GM12878 (cell line): ENCODE measurements around the gene GLUD1. TPM values are rescaled to one million over a fixed set of nuclear protein-coding genes. Genes with fewer than 3 reads are reported as not detected.
"Not testable (repeated sequence)": the region's sequence is repeated elsewhere in the genome, so short reads cannot be mapped to it uniquely, and the experiment has no call there.

Experiments
- ATAC-seq: fragments of 200-7000 bp; cut with Tn5 transposase; 3 replicates; pipeline ENCODE4 v1.9.1; 2020; ENCODE audit warnings: mild to moderate bottlenecking, moderate library complexity
- BruUV-seq: library from RNA; stranded (reverse); fragments of 400-500 nt; replicated peaks from 2 replicates; lab custom pipeline; 2021; lab: Mats Ljungman, UMichigan
- CTCF ChIA-PET: fragments of 300-600 bp; sonication (Branson Sonifier 250); formaldehyde crosslinking; extraction: SDS; loops from one replicate; lab custom pipeline; 2021; ENCODE audit warnings: inconsistent platforms; lab: Yijun Ruan, JAX
- POLR2A ChIA-PET: fragments of 350-600 bp; formaldehyde crosslinking; extraction: SDS; loops from one replicate; lab custom pipeline; 2021; ENCODE audit warnings: inconsistent platforms; lab: Charles Lee
- RAD21 ChIA-PET: fragments of 300-600 bp; sonication (Branson Sonifier 250); formaldehyde crosslinking; loops from one replicate; lab custom pipeline; 2023; ENCODE audit warnings: antibody characterized with exemption; ENCODE audit not compliant: unreplicated experiment; lab: Charles Lee
- SMC1A ChIA-PET: fragments of 300-600 bp; sonication (Branson Sonifier 250); formaldehyde crosslinking; loops from one replicate; lab custom pipeline; 2023; ENCODE audit not compliant: unreplicated experiment, uncharacterized antibody; lab: Charles Lee
- DNase-seq: peaks from one replicate; pipeline ENCODE4 v3.0.0-alpha.2; 2011; ENCODE audit warnings: low read depth, low spot score
- FAIRE-seq: peaks from 3 replicates; lab custom pipeline; 2011; peaks lifted over from hg19 to GRCh38; lab: Jason Lieb, UNC
- H2AFZ ChIP-seq: 2 replicates; pipeline ENCODE4 v1.6.0; 2011; ENCODE audit warnings: low read depth, low read length, control low read depth; ENCODE audit not compliant: control insufficient read depth
- H3K27ac ChIP-seq: 2 replicates; pipeline ENCODE4 v1.5.1; 2011; ENCODE audit warnings: control low read depth; ENCODE audit not compliant: control insufficient read depth, insufficient read depth
- H3K27me3 ChIP-seq, 2 experiments: replicated peaks in 1 of 2; 2 replicates each; pipeline versions ENCODE4 v1.6.0 to v1.6.1; 2011; ENCODE audit warnings: low read length in 1 of 2; ENCODE audit not compliant: control insufficient read depth in 2 of 2, insufficient read depth in 2 of 2
- H3K36me3 ChIP-seq, 2 experiments: 2 replicates each; pipeline ENCODE4 v1.5.1; 2011; ENCODE audit warnings: low read length in 1 of 2; ENCODE audit not compliant: control insufficient read depth in 2 of 2, insufficient read depth in 2 of 2
- H3K4me1 ChIP-seq: 2 replicates; pipeline ENCODE4 v1.6.1; 2011; ENCODE audit warnings: mild to moderate bottlenecking, low read length, moderate library complexity, mixed read lengths; ENCODE audit not compliant: control insufficient read depth, insufficient read depth
- H3K4me2 ChIP-seq: 2 replicates; pipeline ENCODE4 v1.6.0; 2011; ENCODE audit warnings: control low read depth; ENCODE audit not compliant: control insufficient read depth, insufficient read depth
- H3K4me3 ChIP-seq: fragments of 200-600 bp; sonication (generic); 2 replicates; pipeline ENCODE4 v1.5.1; 2016
- H3K79me2 ChIP-seq: 2 replicates; pipeline ENCODE4 v1.6.0; 2011; ENCODE audit warnings: low read length; ENCODE audit not compliant: control insufficient read depth, insufficient read depth
- H3K9ac ChIP-seq: 2 replicates; pipeline ENCODE4 v1.8.0; 2011; ENCODE audit warnings: low read length, control low read depth, mixed read lengths; ENCODE audit not compliant: control insufficient read depth, insufficient read depth
- H3K9me3 ChIP-seq: replicated peaks from 3 replicates; pipeline ENCODE4 v1.5.1; 2011; ENCODE audit warnings: mild to moderate bottlenecking, low read length; ENCODE audit not compliant: control insufficient read depth, insufficient read depth
- H4K20me1 ChIP-seq: 2 replicates; pipeline ENCODE4 v1.6.0; 2011; ENCODE audit not compliant: control insufficient read depth, insufficient read depth
- WGBS: methylation state at CpG from one replicate; pipeline ENCODE4 v1.1.6; 2016; ENCODE audit warnings: low lambda C conversion rate; ENCODE audit not compliant: insufficient replicate concordance, insufficient coverage; ENCODE audit errors: missing lambda C conversion rate; 5-methylcytosine and 5-hydroxymethylcytosine counted together
- in situ Hi-C: fragments of 300-500 bp; cut with MboI; formaldehyde crosslinking; loops from 9 replicates; pipeline ENCODE4 v1.14.3; 2018; ENCODE audit warnings: mixed read lengths
- intact Hi-C: fragments of 100-400 bp; cut with micrococcal nuclease; formaldehyde crosslinking; loops from one replicate; pipeline ENCODE4 v1.14.2; 2022; ENCODE audit not compliant: unreplicated experiment
- polyA plus RNA-seq, 11 experiments: library from polyadenylated mRNA; depleted of rRNA in 4 of 11; unstranded in 6 of 11; stranded (reverse) in 5 of 11; fragments of >200 nt; fragmentation: Nextera tagmentation in 4 of 11; fragmentation: Illumina TruSeq in 1 of 11; extraction: Ambion mirVana in 4 of 11; extraction: Trizol in 1 of 11; gene quantifications; 1 replicate in 1 of 11; 2 replicates in 10 of 11; pipeline versions ENCODE4 v1.2.1 to v1.2.3, GENCODE V29; 2011 to 2016; ENCODE audit warnings: inconsistent platforms in 2 of 11, missing spikeins in 2 of 11, low read depth in 1 of 11
- total RNA-seq, 4 experiments: library from RNA; depleted of rRNA in 3 of 4; stranded (reverse); fragments of >200 nt in 3 of 4; fragmentation: Illumina TruSeq in 1 of 4; extraction: Trizol in 1 of 4; gene quantifications; 2 replicates each; pipeline versions ENCODE4 v1.2.1 to v1.2.3, GENCODE V29; 2013 to 2021

Gene GLUD1
- total and polyA plus RNA-seq, 10 of the 15 experiments (the other 5 are each of a cell fraction or from before 2014, with no cell fraction given) = 26.1 to 109 (median 81.4) TPM

- intact Hi-C loops = not testable (repeated sequence)
These were observed 87.0 kb downstream of the GLUD1 start for GRCh38 chr10:87007674-87008073.

GRCh38 chr10:87007124-87007523, 87.5 kb downstream of the GLUD1 start:
- POLR2A ChIA-PET, H4K20me1 ChIP-seq, H3K36me3 ChIP-seq, H2AFZ ChIP-seq, ATAC-seq, SMC1A ChIA-PET, H3K4me1 ChIP-seq, H3K79me2 ChIP-seq, H3K27me3 ChIP-seq, intact Hi-C loops, H3K4me3 ChIP-seq, H3K9ac ChIP-seq, H3K4me2 ChIP-seq, FAIRE-seq, in situ Hi-C loops, H3K27ac ChIP-seq, CTCF ChIA-PET, BruUV-seq, RAD21 ChIA-PET, DNase-seq, H3K9me3 ChIP-seq: not testable (repeated sequence)
- 50% methylated on average over 1 of the region's 1 CpG for whole genome bisulfite sequencing

More at GRCh38 chr10:87007674-87008073, 87.0 kb downstream of the GLUD1 start:
- CTCF ChIA-PET = interaction anchor here (0.6 kb wide), 1 partner anchor 176 kb away, joined by 3 read pairs; no protein-coding TSS in a partner anchor
- FAIRE-seq, H3K4me2 ChIP-seq, H3K9ac ChIP-seq, H3K79me2 ChIP-seq, H3K27me3 ChIP-seq, ATAC-seq, H3K9me3 ChIP-seq, in situ Hi-C loops, SMC1A ChIA-PET, H3K36me3 ChIP-seq, H2AFZ ChIP-seq, H3K4me1 ChIP-seq, POLR2A ChIA-PET, RAD21 ChIA-PET, H3K27ac ChIP-seq, H3K4me3 ChIP-seq, BruUV-seq, H4K20me1 ChIP-seq, DNase-seq: not testable (repeated sequence)
- WGBS = 99% methylated on average over 3 of the region's 6 CpGs
